ENCODE results near the gene LAMB4.

LAMB4 gene, protein sequence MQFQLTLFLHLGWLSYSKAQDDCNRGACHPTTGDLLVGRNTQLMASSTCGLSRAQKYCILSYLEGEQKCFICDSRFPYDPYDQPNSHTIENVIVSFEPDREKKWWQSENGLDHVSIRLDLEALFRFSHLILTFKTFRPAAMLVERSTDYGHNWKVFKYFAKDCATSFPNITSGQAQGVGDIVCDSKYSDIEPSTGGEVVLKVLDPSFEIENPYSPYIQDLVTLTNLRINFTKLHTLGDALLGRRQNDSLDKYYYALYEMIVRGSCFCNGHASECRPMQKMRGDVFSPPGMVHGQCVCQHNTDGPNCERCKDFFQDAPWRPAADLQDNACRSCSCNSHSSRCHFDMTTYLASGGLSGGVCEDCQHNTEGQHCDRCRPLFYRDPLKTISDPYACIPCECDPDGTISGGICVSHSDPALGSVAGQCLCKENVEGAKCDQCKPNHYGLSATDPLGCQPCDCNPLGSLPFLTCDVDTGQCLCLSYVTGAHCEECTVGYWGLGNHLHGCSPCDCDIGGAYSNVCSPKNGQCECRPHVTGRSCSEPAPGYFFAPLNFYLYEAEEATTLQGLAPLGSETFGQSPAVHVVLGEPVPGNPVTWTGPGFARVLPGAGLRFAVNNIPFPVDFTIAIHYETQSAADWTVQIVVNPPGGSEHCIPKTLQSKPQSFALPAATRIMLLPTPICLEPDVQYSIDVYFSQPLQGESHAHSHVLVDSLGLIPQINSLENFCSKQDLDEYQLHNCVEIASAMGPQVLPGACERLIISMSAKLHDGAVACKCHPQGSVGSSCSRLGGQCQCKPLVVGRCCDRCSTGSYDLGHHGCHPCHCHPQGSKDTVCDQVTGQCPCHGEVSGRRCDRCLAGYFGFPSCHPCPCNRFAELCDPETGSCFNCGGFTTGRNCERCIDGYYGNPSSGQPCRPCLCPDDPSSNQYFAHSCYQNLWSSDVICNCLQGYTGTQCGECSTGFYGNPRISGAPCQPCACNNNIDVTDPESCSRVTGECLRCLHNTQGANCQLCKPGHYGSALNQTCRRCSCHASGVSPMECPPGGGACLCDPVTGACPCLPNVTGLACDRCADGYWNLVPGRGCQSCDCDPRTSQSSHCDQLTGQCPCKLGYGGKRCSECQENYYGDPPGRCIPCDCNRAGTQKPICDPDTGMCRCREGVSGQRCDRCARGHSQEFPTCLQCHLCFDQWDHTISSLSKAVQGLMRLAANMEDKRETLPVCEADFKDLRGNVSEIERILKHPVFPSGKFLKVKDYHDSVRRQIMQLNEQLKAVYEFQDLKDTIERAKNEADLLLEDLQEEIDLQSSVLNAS (N-terminal part only)

GRCh38 chr7:108130261-108130660 is at the start of gene LAMB4:
TSS of gene LAMB4 (minus strand) at chr7:108130361. CDS start at chr7:108123164, 7,197 bp downstream.
- DNase-seq = no peak

- no peak for DNase-seq
Measured at GRCh38 chr7:108178398-108178797, 48.2 kb upstream of the LAMB4 start.

GRCh38 chr7:108171164-108171563 is 41.0 kb upstream of the LAMB4 start:
- no peak for DNase-seq

GRCh38 chr7:108170251-108170650 is 40.1 kb upstream of the LAMB4 start:
- no peak for DNase-seq

DNA sequence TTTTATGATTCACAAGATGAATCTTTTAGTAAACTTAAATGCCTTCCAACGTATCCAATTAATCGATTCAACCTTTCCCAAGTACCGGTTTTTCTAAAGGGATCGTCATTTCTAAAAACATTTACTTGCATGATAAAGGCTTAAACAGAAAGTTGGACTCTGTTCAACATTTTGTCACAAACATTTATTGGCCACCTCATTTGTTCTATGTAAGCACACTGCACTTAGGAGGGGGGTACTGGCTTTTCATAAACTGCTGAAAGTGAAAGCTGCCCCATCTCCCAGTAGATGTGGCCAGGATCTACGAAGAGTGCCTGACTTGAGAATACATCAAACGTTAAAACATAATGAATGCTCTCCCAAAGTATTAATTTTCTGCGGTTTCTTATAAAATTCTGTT is 37.3 kb upstream of the LAMB4 start:
- no peak for DNase-seq

- DNase-seq = no peak
Measured at GRCh38 chr7:108166687-108167086, 36.5 kb upstream of the LAMB4 start.

DNA sequence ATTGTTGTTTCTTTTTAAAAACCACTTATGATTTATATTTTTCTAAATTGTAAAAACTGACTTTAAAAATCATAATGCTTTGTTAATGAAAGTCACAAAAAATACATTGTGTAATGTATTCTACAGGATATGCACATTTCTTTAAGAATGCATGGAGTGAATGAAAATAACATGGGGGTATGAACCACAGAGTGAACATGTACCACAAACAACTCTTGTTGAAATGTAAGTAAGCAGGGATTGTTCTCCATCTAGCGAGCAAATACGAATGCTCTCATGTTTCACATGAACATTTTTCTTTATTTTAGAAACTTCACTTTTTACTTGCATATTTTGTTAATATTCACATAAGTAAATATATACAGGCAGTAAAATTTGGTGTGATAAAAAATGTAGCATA is 35.6 kb upstream of the LAMB4 start:
- DNase-seq = peak; percentile 29

- no peak for DNase-seq
Measured at GRCh38 chr7:108164946-108165345, 34.8 kb upstream of the LAMB4 start.

- no peak for DNase-seq
Measured at GRCh38 chr7:108164342-108164741, 34.2 kb upstream of the LAMB4 start.

DNA sequence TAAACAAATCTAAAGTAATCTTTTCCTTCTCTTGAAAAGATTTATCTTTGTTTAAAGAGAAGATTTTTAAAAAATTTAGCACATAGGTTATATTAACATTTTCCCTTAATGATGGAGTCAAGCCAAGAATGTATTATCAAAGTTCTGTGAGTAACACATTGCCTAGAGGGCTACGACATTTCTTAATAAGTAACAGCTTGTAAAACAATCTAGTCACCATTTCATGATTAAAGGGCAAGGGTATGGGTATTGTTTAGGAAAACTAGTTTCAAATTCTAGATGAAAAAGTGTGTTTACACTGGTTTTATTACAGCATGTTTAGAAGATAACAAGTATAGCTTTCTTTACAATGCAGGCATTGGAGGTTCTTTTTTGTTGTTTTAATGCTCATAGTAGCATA is 28.6 kb upstream of the LAMB4 start:
- DNase-seq = peak; percentile 27

- DNase-seq = no peak
Measured at GRCh38 chr7:108157606-108158335, 27.6 kb upstream of the LAMB4 start.

DNA sequence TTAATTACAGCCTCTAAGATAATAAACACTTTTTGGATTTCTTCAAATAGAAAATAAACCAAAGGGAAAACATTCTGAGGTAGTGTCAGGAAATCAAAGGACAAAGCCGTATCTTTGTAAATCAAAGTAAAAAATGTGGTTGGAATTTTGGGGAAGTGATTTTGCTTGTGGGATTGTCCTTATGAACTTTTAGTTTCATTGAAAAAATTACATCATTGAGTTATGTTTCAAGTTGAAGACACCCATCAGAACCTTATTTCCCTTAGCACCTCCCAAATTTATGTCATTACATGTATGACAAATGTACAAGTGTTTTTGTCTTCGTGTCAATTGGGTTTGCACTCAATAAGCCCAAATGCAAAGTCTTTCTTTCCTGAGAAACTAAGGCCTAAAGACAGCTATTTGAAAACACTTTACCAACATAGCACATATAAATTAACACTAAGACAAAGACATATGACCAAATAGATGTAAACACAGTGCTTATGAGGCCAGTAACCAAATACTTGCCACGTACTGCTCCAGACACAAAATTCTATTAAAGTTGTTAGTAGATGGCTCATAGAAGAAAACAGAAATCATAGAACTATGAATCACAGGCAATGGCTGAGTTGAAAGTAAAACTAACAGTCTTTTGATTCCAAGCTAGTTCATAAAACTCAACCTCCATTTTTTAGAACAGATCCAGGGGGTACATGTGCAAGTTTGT is 26.9 kb upstream of the LAMB4 start:
- DNase-seq = no peak

DNA sequence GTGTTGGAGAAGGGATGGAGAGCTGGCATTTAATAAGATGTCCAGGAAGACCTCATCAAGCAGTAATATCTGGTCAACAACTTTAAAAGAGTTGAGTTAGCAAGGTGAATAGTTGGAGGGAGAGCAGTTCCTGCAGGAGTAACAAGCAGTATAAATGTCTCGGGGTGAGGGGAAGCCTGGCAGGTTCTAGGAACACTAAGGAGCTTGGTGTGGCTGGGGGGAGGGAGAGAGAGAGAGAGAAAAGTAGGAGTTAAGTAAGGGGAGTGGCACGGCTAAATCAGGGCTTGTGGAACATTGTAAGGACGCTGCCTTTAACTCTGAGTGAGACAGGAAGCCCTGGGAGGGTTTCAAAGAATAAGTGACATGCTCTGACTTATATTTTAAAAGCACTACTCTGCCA is 22.0 kb upstream of the LAMB4 start:
- DNase-seq = no peak

GRCh38 chr7:108149908-108150307 is 19.7 kb upstream of the LAMB4 start:
- no peak for DNase-seq

DNA sequence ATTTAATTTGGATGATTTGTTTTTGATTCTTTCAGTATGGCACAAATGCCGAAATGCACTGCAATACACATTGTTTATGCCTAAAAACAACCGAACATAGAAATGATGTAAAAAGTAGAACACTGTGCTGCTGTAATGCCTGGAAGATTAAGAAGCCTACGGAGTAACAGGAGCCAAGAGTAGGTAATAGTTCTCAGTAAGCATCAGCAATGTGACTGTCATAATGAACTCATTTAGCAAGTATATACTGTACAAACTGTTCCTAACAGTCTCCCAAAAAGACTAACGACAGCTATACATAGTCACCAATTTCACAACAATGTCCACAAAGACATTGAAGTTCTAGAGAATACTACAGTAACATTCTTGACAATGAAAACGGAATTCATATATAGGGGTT is 19.0 kb upstream of the LAMB4 start:
- DNase-seq = no peak

- no peak for DNase-seq
Measured at GRCh38 chr7:108147031-108147563, 16.9 kb upstream of the LAMB4 start.

- peak; percentile 81 for DNase-seq
Measured at GRCh38 chr7:108146070-108146842, 16.1 kb upstream of the LAMB4 start.

- no peak for DNase-seq
Measured at GRCh38 chr7:108145401-108145800, 15.2 kb upstream of the LAMB4 start.

GRCh38 chr7:108144931-108145330 is 14.8 kb upstream of the LAMB4 start:
- no peak for DNase-seq

DNA sequence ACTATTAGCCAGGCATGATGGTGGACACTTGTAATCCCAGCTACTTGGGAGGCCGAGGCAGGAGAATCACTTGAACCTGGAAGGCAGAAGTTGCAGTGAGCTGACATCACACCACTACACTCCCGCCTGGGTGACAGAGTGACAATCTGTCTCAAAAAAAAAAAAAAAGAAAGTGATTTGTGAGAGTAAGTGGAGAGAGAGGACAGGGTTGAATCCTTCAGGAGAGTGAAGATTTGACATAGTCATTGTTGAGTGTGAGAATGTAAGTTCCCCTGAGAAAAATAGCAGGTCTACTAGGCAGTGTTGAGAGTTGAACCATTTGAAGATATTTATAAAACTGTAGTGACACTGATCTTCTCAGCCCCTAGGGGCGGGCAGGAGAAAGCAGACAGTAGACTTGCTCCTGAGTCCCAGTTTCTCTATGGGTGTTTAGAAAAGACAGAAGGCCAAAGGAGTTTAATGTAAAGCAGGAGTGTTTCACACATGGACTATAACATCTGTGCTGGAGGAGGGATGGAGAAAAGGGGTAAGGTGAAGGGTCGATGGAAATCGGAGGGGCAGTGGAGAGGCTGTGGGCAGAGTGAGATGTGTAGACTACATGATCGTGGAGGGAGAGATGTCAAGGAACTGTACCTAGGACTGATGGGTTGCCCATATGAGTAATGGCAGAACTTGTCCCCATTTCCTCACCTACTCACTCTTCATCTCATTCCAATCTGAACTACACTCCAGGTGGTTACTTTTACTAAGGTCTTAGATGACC is 13.7 kb upstream of the LAMB4 start:
- DNase-seq = no peak
